Bronchial epithelial cell (primary cell): ENCODE measurements around the gene MBOAT2. TPM values are rescaled to one million over a fixed set of nuclear protein-coding genes. Genes with fewer than 3 reads are reported as not detected.
"Not testable (repeated sequence)": the region's sequence is repeated elsewhere in the genome, so short reads cannot be mapped to it uniquely, and the experiment has no call there.

Source experiments
- DNase-seq: peaks from one replicate; pipeline ENCODE4 v3.0.0-alpha.2; 2010; ENCODE audit warnings: low read depth
- FAIRE-seq: peaks from 2 replicates; lab custom pipeline; 2011; peaks lifted over from hg19 to GRCh38; lab: Jason Lieb, UNC
- H3K27me3 ChIP-seq: 2 replicates; pipeline ENCODE4 v1.5.1; 2011; ENCODE audit warnings: low read length; ENCODE audit not compliant: control insufficient read depth, insufficient read depth
- H3K36me3 ChIP-seq: 2 replicates; pipeline ENCODE4 v1.5.1; 2011; ENCODE audit warnings: low read length; ENCODE audit not compliant: control insufficient read depth, insufficient read depth
- H3K4me3 ChIP-seq: 2 replicates; pipeline ENCODE4 v1.5.1; 2011; ENCODE audit warnings: mild to moderate bottlenecking, low read depth, low read length, control low read depth
- total RNA-seq: library from RNA; depleted of rRNA; stranded (reverse); fragments of >200 nt; gene quantifications from 2 replicates; pipeline ENCODE4 v1.2.1, GENCODE V29; 2014
- TF ChIP-seq, protein P1 (sequence below): IDR thresholded peaks from 2 replicates; pipeline ENCODE4 v1.5.1; 2011; ENCODE audit warnings: mild to moderate bottlenecking, moderate library complexity, low read length, control low read depth, inconsistent platforms; ENCODE audit not compliant: insufficient read depth, severe bottlenecking

MBOAT2 gene
- total RNA-seq, 1 donor from 2014 or later = 145 TPM

DNA sequence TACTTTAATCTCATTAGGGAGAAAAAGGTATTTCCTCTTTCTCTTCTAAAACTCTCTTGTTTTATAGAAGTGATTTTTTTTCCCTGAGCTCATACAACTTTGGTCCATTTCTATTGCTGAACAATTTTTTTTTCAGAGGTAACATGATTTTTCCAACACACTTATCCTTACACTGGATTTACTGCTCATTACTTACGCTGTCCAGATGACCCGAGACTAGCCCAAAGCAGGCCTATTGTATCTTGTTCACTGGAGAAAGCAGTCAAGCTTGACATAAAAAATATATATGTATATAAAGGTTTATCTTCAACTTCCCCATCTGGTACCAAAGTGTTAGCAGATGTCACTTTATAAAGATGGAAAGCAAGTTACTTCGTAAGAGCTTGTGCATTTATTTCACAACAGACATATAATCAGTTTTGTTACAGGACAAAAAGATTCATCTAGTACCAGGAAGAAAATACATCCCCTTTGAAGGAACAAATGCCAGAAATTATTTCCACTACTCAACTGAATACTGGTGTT, 95.7 kb downstream of the MBOAT2 start:
- no peaks in the 10 kb centered on the region for H3K27me3 ChIP-seq
- no peak overlapping the region for H3K4me3 ChIP-seq
- TF ChIP-seq, protein P1, sequence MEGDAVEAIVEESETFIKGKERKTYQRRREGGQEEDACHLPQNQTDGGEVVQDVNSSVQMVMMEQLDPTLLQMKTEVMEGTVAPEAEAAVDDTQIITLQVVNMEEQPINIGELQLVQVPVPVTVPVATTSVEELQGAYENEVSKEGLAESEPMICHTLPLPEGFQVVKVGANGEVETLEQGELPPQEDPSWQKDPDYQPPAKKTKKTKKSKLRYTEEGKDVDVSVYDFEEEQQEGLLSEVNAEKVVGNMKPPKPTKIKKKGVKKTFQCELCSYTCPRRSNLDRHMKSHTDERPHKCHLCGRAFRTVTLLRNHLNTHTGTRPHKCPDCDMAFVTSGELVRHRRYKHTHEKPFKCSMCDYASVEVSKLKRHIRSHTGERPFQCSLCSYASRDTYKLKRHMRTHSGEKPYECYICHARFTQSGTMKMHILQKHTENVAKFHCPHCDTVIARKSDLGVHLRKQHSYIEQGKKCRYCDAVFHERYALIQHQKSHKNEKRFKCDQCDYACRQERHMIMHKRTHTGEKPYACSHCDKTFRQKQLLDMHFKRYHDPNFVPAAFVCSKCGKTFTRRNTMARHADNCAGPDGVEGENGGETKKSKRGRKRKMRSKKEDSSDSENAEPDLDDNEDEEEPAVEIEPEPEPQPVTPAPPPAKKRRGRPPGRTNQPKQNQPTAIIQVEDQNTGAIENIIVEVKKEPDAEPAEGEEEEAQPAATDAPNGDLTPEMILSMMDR = no peak
- no peaks in the 10 kb centered on the region for H3K36me3 ChIP-seq
- DNase-seq = no peak
- no peak for FAIRE-seq

DNA sequence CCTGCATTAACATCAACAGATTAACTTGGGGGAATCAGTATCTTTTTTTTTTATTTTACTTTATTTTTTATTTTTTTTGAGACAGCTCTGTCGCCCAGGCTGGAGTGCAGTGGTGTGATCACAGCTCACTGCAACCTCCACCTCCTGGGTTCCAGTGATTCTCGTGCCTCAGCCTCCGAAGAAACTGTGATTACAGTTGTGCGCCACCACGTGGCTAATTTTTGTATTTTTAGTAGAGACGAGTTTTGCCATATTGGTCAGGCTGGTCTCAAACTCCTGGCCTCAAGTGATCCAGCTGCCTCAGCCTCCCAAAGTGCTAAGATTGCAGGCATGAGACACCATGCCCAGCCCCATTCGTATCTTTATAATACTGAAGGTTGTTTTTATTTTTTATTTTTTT, 99.6 kb downstream of the MBOAT2 start:
- not testable (repeated sequence) for H3K36me3 ChIP-seq, H3K27me3 ChIP-seq, FAIRE-seq, H3K4me3 ChIP-seq, DNase-seq

DNA sequence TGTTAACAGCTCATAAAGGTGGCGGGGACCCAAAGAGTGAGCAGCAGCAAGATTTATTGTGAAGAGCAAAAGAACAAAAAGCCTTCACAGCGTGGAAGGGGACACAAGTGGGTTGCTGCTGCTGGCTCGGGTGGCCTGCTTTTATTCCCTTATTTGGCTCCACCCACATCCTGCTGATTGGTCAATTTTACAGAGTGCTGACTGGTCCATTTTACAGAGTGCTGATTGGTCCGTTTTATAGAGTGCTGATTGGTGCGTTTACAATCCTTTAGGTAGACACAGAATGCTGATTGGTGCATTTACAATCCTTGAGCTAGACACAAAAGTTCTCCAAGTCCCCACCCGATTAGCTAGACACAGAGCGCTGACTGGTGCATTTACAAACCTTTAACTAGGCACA, 100.7 kb downstream of the MBOAT2 start:
- FAIRE-seq, DNase-seq, H3K36me3 ChIP-seq, H3K4me3 ChIP-seq, H3K27me3 ChIP-seq: not testable (repeated sequence)

DNA sequence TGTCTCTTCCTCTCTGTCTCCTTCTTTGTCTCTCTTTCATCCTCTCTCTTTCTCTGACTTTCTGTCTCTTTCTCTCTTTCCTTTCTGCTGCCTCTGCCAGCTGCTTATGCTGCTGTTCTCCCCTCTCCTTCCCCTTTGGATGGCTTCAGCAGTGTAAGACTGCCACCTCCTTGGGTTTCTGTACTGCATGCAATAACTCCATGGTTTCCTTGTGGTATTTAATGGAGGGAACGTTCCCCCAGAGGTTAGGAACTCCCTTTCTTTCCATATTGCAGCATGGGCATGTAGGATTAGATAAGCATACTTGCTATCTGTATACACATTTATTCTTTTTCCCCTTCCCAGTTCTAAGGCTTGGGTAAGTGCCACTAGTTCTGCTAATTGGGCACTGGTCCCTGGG, 106.3 kb downstream of the MBOAT2 start:
- not testable (repeated sequence) for DNase-seq, H3K4me3 ChIP-seq, H3K36me3 ChIP-seq, H3K27me3 ChIP-seq, FAIRE-seq

DNA sequence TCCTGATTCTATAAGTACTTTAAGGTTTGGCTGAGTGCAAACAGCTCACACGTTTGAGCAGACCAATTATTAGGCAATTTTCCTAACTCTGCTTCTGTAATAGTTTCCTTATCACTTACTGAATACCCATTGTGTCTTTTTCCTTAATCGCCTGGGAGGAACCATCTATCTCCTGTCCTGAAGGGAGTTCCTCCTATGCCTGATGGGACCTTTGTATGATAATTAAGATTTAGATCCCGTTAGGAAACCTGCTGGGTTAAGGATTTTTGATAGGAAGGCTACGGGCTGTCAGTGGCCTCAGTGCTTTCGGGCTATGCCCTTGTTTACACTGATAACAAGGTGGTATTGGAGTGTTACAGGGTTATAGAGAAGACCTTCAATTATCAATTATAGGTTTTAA, 106.8 kb downstream of the MBOAT2 start:
- not testable (repeated sequence) for H3K36me3 ChIP-seq, FAIRE-seq, DNase-seq, H3K4me3 ChIP-seq, H3K27me3 ChIP-seq

DNA sequence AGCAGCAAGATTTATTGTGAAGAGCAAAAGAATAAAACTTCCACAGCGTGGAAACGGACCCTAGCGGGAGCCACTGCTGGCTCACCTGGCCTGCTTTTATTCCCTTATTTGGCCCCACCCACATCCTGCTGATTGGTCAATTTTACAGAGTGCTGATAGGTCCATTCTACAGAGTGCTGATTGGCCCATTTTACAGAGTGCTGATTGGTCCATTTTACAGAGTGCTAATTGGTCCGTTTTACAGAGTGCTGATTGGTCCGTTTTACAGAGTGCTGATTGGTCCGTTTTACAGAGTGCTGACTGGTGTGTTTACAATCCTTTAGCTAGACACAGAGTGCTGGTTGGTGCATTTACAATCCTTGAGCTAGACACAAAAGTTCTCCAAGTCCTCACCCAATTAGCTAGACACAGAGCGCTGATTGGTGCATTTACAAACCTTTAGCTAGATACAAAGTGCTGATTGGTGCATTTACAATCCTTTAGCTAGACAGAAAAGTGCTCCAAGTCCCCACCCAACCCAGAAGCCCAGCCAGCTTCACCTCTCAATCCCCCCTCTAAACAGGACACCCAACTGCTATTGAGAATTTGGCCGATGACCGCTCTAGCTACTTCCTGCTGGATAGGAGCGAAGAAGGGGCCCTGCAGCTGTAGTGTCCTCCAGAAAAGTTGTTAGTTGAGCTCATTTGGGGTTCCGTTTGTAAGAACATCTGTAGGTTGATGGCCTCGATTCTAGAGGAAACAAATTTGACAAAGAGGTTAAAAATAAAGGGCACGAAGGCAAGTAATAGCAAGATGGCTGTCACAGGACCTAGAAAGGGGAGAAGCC, 108.2 kb downstream of the MBOAT2 start:
- FAIRE-seq = not testable (repeated sequence)

DNA sequence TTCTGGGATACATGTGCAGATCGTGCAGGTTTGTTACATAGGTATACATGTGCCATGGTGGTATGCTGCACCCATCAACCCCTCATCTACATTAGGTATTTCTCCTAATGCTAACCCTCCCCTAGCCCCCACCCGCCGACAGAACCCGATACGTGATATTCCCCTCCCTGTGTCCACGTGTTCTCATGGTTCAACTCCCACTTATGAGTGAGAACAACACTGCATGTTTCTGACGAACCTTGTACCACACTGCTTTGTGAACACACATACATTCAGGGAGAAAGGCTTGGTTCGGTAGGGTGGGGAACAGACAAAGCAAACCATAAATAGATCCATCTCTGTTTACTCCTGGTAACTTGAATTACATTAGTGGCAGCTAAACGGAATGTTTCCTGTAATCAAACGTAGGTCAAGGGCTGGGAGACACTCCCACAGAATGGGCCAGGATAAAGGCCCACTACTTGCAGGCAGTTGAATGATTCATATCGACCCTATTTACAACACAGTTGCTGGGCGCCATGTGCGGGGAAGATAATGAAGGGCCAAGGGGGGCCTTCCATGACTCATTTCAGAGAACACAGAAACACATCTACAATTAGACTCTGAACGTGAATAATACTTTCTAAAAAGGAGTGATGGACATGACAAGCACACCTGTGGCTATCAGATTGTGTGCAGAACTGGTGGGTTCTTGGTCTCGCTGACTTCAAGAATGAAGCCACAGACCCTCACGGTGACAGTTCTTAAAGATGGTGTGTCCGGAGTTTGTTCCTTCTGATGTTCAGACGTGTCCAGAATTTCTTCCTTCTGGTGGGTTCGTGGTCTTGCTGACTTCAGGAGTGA, 109.3 kb downstream of the MBOAT2 start:
- no peak for FAIRE-seq

More for the DNA sequence above, 108.2 kb downstream of the MBOAT2 start:
- H3K4me3 ChIP-seq, H3K27me3 ChIP-seq, DNase-seq, H3K36me3 ChIP-seq: not testable (repeated sequence)

More for the DNA sequence above, 109.3 kb downstream of the MBOAT2 start:
- peaks cover 8% of the 10 kb centered on the region for H3K36me3 ChIP-seq
- no peak overlapping the region for H3K4me3 ChIP-seq
- DNase-seq = no peak
- H3K27me3 ChIP-seq = no peaks in the 10 kb centered on the region
- TF ChIP-seq, protein P1 = no peak
